Stimulated activated CD8-positive, alpha-beta memory T cell treated with anti-CD3 and anti-CD28 coated beads, Interleukin-15, amount 100 ng/mL, for 48 hours (primary cell): ENCODE measurements around the gene ACOD1.
"Not testable (repeated sequence)": the region's sequence is repeated elsewhere in the genome, so short reads cannot be mapped to it uniquely, and the experiment has no call there.

ENCODE experiments used
- DNase-seq, 2 donors: peaks; one replicate each; pipeline ENCODE4 v3.0.0-alpha.2; 2020; ENCODE audit warnings: low read depth in 2 of 2

The ACOD1 gene

DNA sequence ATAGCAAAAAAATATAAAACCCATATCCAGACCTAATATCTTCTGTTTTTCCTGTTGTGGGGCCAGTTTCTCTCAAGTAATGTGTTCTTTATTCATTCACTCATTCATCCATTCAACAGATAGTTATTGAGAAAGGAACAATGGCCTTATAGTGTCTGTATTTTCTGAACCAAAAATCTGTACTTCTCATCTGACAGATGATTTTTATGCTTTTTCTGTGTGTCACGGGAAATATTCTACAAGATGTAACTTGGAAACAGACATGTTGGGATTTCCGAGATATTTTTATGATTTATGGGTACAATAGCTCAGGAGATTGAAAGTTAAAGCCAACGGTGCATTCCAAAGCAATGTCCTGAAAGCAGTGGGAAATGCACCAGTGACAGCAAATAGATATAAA is 5.7 kb downstream of the ACOD1 start:
- DNase-seq = no peak

DNA sequence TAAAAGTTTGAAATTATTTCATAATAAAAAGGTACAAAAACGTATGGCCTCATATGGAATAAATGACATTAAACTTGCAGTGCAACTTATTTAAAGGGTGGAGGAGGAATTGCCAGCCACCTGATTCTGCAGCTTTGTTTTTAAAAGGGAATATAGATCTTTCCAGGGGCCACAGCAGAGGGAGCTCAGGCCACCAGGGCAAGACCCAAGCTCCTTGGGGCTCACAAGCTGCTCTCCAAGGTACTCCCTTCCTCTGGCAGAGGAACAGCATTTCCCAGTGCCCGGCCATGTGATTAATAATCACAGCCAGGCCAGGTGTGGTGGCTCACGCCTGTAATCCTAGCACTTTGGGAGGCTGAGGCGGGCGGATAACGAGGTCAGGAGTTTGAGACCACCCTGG is 6.2 kb downstream of the ACOD1 start:
- DNase-seq = no peak

DNA sequence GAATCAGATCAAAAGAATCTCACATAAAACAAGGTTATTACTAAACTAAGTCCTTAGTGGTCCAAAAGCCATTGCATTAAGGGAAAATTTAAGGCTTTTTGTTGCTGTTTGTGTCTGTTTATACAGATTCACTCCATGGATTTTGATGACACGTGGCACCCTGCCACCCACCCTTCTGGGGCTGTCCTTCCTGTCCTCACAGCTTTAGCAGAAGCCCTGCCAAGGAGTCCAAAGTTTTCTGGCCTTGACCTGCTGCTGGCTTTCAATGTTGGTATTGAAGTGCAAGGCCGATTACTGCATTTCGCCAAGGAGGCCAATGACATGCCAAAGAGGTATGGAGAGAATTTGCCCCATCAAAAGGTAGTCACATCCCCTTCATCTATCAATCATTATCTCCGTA is 6.9 kb downstream of the ACOD1 start:
- DNase-seq = no peak

DNA sequence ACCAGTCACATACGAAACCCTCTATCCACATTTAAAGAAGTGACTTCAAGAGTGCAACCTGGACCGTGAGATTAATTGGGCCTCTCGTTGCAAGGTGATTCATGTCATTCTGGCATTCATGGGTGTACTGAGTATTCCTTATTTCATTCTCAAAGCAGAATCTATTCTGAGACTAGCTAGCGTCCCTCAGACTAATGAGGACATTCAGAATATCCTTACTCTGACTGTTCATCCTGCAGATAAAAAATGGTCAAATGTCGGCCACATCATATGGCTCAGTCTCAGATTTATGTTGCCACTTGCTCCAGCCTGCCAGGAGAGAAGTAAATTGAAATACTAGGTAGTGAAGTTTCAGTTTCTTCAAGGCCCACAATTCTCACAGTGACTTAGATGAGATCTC is 7.3 kb downstream of the ACOD1 start:
- DNase-seq = no peak

DNA sequence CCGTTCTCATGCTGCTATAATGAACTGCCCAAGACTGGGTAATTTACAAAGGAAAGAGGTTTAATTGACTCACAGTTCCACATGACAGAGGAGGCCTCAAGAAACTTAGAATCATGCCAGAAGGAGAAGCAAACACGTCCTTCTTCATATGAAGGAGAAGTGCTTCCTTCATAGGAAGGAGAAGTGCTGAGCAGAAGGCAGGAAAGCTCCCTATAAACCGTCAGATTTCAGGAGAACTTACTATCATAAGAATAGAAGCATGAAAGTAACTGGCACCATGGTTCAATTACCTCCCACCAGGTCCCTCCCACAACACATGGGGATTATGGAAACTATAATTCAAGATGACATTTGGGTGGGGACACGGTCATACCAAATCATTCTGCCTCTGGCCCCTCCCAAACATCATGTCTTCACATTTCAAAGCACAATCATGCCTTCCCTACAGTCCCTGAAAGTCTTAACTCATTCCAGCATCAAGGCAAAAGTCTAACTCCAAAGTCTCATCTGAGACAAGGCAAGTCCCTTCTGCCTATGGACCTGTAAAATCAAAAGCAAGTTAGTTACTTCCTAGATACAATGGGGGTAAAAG is 10.6 kb downstream of the ACOD1 start:
- no peak for DNase-seq

DNA sequence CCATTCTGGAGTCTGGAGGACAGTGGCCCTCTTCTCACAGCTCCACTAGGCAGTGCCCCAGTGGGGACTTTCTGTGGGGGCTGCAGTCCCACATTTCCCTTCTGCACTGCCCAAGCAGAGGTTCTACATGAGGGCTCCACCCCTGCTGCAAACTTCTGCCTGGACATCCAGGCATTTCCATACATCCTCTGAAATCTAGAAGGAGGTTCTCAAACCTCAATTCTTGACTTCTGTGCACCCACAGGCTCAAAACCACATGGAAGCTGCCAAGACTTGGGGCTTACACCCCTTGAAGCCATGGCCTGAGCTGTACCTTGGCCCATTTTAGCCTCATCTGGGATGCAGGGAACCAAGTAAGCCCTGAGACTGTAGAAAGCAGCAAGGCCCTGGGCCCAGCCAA is 11.4 kb downstream of the ACOD1 start:
- not testable (repeated sequence) for DNase-seq

DNA sequence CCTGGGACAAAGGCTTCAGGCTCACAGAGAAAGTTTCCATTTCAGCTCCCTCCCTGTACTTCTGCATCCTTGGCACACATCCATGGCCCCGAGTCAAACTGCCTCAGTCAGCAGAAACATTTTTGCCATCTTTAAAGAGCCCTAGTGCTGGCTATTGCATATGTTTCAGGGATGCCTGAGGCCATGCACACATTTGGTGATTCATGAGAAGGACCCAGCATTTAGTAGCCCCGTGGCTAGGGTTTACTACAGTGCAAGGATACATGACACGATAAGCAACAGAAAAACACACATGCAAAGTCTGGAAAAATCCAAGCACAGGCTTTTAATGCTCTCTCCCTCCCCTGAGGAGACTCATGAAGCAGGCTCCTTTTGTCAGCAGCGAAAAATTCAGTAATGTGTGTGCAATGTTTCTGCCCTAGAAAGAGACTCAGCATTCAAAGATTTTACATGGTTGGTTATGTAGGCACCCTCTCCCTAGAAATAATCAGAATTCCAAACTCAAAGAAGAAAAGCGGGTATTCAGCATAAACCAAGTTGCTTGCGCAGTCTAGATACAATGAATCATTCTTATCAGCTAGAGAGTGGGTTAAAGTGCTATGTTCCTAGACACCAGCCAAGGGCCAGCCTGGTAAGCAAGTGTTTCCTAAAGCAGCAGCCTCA is 17.6 kb downstream of the ACOD1 start:
- no peak for DNase-seq

DNA sequence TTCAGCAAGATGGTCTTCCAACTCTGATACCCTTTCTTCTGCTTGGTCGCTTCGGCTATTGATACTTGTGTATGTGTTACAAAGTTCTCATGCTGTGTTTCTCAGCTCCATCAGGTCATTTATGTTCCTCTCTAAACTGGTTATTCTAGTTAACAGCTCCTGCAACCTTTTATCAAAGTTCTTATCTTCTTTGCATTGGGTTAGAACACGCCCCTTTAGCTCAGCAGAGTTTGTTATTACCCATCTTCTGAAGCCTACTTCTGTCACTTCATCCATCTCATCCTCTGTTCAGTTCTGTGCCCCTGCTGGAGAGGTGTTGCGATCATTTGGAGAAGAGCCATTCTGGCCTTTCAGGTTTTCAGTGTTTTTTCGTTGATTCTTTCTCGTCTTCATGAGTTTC is 18.7 kb downstream of the ACOD1 start:
- no peak for DNase-seq

DNA sequence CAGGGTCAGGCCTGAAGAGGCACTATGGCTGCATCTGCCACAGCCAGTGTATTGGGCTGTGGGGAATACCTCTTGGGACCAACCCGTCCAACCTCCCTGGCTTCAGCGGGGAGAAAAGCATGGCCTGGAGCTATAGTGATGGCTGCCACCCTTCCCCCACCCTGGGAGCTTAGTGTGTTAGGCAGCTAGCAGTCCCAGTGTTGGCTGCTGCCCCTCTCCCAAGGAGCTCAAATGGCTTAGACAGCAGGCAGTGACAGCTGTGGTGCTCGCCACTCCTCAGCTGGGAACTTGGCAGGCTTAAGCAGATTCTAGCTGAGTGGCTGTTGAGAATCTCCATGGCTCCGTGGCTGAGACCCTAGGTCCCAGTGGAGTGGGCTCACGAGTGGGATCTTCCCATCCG is 19.7 kb downstream of the ACOD1 start:
- DNase-seq = no peak

DNA sequence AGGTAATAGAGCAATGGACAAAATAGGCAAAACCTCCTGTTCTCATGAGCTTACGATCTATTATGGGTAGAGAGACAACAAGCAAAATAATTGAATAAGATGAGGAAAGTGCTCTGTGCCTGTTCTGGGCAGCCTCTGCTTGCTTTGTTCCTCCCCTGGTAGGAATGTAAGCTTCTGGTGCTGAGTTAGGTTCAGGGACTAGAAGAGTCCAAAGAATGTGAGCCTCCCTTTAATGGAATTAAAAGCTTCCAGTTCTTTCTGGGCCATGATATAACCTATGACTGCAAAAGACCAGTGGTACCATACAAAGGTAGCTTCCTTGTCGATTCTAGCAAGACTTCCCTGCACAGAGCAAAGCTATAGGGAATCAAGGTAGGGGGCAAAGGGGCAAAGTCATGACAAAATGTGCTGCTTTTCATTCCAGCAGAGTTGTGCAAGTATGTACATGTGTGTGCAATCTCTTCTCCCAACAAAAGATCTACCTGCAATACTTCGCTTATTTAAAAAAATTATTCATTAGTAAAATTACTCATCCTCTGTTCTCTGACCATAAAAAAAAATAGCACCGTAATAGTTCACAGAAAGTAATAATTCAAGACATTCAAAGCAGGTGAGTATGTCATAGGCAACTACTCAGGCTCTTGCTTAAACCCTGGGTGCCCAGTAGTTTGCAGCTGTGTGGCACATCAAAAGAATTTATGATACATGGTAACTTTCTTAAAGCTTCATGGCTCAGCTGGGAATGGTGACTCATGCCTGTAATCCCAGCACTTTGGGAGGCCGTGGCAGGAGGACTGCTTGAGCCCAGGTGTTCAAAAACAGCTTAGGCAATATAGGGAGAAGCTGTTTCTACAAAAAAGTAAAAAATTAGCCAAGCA is 21.4 kb downstream of the ACOD1 start:
- no peak for DNase-seq

DNA sequence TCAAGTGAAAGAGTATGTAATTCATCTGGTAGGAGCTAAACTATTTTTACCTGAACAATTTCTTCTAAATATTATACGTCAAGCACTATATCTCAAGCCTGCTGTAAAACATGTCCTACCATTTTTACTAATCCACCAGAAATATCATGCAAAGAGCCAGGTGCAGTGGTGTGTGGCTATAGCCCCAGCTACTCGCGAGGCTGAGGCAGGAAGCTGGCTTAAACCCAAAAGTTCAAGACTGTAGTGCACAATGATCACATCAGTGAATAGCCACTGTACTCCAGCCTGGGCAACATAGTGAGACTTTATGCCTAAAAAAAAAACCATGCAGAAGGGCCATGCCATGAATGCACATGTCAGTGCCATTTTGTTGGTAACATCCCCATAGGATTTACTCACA is 22.9 kb downstream of the ACOD1 start:
- no peak for DNase-seq

DNA sequence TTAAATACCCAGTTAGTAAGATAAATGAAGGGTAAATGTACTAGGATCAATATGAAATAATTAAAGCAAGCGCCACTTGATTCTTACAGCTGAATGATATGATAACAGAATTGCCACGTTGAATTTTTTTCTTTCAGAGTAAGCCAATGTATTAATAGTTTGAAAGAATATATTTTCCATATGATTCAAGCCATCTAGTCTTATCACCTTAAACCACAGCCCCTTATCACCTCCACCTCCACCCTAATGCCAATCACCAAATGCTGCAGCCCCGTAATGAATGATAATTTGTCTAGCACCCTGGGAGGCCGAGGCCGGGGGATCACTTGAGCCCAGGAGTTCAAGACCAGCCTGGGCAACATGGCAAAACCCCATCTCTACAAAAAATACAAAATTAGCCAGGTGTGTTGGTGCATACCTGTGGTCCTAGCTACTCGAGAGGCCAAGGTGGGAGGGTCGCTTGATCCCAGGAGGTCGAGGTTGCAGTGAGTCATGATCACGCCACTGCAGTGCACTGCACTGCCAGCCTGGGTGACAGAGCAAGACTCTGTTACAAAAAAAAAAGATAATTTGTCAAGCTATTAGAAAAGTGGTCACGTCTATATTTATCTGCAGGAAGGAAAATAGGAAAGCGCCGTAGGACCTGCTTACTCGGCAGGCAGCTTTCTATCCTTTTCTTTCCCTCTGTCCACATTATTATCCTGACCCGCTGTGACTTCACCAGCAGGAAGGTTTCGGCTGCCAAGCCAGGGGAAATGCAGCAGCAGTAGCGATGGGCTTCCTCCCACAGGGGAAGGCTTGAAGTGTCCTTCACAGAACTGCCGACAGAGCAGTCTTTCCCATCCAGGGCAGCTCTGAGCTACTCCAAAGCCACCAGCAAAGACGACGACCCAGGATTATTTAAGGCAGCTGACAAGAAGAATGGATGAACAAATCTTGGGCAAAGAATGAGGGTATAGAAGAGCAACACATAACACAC is 23.8 kb downstream of the ACOD1 start:
- DNase-seq = no peak

DNA sequence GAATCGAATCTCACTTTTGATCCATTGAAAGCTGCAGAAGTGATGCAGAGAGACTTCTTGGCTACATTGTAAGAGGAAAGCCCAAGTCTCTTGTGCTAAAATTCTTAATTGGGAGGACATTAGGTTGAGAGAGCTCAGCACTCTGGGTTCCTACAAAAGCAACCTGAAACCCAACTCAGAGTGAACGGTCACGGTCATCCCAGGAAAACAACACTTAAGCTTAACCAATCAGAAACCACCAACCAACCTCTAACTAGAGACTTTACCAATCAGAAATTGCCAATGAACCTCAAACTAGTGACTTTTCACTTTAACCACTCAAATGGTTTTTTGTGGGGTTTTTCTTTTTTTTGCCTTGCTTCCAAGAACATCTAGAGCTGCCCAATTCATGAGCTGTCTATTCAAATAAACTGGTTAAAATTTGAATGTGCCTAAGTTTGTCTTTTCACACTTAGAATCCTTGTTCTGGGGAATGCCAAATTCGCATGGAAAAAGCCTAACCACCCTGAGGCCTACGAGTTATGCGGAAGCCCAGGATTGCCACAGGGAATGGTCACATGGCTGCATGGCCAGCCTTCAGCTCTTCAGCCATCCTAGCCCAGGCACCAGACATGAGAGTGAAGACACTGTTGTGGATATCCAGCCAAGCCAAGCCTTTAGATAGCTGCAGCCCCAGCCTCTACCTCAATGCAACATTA is 25.8 kb downstream of the ACOD1 start:
- no peak for DNase-seq

DNA sequence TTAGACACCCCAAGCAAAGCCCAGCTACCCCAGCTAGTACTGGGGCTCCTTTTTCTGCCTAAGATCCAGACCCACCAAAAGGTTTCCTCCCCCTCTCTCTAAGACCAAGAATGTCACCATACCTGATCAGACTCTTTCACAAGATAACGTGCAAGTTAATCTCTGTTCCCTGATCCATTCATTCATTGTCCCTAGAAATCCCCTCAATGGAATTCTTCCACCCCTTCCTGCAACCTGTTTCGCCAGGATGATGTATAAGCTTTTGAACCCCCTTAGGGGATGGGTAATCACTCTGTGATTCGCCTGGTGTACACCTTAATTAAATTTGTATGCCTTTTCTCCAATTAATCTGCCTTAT is 26.3 kb downstream of the ACOD1 start:
- no peak for DNase-seq

DNA sequence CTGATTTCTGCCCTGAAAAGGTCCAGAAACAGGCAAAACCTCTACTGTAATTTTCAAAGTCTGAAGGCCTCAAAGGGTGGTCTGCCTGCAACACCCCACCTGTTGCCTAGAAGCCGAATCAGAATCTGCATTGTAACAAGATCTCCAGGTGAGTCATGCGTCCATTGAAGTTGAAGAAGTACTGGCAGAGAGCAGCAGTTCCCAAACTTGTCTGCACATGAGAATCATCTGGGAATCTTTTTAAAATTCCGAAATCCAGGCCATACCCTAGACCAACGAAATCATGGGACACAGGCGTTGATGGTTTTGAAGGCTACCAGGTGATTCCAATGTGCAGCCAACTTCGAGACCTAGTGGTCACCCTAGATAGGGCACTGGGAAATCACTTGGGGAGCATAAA is 27.6 kb downstream of the ACOD1 start:
- no peak for DNase-seq

DNA sequence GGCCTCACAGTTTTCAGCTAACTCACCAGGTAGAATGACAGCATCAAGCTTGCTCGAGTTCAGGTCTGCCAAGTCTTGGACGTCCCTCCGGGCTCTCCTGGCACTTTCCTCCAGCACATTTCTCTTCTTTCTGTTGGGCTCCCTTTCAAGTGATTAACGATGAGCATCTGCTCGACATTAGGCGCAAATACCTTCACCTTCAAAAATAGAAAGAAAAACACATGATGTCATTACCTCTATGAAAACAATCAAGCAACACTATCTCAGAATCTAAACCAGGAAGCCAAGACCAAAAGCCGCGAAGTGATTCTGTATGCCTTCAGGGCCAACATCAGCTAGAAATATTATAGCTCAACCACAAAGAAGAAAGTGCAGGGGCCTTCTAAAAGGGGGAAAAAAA is 28.2 kb downstream of the ACOD1 start:
- no peak for DNase-seq

DNA sequence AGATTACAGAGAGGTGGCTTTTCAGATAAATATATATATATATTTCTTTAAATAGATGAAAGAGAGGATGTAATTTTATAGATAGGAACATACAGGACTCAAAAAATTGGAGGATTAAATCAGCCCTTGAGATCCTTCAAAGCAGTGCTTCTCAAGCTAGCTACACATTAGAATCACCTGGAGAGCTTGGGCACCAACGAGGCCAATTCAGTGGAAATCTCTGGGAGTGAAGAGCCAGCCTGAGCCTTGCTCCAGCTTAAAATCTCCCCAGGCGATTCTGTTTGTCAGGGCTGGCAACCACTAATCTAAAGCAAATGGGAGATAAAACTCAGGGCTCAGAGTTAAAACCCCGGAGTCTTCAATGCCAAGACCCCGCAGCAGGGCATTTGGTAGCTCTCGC is 28.6 kb downstream of the ACOD1 start:
- no peak for DNase-seq

DNA sequence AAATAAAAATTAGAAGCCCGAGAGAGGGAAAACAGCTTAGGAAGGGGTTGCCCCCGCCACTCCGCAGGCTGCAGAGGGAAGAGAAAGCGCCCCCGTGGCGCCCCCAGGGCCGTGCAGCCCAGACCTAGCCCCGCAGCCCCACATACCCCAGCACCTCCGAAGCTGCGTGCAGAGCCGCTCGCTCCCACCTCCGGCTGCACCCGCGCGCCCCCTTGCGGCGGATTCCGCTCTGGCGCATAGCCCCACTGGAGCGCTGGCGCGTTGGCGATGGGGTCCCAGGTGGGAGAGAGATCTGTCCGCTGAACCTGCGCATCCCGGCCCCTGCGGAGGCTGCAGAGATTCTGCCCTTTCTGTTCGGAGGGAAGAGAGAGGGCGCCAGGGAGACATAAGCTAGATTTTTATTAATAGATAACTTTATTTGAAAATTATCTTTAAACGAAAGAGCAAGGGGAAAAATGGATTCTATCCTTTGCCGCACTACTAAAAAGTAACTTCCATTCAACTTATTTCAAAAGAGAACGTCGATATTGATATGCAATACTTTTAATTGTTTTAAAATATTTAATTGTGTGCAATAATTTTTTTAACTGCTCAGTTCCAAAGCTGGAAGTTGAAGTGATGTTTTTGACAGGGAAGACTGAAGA is 31.9 kb downstream of the ACOD1 start:
- peak; percentile 73 to 77 for DNase-seq

DNA sequence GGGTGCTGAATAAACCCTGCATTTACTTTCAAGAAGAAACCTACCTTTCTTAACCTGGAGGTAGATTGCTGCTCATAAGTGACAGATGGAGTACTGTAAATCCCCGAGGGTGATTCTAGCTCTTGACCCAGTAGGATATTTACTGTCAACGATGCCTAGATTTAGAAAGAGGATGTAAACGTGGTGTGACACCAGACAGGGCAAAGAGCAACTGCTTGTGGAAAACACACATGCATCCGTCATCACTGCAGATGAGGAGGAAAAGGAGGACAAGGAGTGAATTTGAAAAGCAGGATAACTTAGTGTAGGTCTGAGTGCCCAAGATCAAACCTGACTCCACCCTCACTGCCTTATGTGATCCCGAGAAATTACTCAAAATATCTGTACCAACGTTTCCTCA is 33.8 kb downstream of the ACOD1 start:
- no peak for DNase-seq

DNA sequence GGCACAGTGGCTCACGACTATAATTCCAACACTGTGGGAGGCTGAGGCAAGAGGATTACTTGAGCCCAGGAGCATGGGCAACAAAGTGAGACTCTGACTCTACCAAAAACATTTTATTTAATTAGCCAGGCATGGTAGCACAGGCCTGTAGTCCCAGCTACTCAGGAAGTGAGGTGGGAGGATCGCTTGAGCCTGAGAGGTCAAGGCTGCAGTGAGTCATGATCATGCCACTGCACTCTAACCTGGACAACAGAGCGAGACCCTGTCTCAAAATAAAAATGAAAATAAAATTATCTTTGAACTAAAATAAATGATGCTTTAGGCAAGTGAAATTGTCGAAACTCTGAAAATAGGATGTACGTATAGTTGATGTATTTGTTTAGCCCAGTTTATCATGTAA is 35.4 kb downstream of the ACOD1 start:
- DNase-seq = no peak

DNA sequence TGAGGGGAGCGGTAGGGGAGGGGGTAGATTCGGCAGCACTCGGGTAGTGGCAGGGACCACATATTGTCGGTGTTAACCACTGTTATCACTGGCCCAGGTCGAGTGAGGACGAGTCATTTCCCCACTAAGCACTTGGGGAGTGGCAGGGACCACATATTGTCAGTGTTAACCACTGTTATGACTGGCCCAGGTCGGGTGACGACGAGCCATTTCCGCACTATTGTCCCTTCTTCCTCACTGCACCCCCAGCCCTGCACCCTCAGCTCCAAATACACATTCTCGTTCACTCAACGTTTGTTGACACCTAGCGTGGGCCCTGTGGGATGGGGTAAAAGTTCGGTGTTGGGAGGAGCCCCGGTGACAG is 43.1 kb downstream of the ACOD1 start:
- peak; percentile 70 to 75 for DNase-seq
